NCI-H526 (cell line): ENCODE data around the gene P4HA2.

ENCODE experiments used
- DNase-seq, 2 experiments: peaks; one replicate each; lab custom pipeline; 2025; lab: John Stamatoyannopoulos, UW

The P4HA2 gene

GRCh38 chr5:132227485-132228240 is at the start of gene P4HA2:
P4HA2 (minus strand) TSS chr5:132227853; CDS start chr5:132218626, 9,227 bp downstream.
- peak in 1 of 2 experiments; percentile 68 for DNase-seq

GRCh38 chr5:132277256-132277655 is 49.6 kb upstream of the P4HA2 start:
- DNase-seq = no peak

DNA sequence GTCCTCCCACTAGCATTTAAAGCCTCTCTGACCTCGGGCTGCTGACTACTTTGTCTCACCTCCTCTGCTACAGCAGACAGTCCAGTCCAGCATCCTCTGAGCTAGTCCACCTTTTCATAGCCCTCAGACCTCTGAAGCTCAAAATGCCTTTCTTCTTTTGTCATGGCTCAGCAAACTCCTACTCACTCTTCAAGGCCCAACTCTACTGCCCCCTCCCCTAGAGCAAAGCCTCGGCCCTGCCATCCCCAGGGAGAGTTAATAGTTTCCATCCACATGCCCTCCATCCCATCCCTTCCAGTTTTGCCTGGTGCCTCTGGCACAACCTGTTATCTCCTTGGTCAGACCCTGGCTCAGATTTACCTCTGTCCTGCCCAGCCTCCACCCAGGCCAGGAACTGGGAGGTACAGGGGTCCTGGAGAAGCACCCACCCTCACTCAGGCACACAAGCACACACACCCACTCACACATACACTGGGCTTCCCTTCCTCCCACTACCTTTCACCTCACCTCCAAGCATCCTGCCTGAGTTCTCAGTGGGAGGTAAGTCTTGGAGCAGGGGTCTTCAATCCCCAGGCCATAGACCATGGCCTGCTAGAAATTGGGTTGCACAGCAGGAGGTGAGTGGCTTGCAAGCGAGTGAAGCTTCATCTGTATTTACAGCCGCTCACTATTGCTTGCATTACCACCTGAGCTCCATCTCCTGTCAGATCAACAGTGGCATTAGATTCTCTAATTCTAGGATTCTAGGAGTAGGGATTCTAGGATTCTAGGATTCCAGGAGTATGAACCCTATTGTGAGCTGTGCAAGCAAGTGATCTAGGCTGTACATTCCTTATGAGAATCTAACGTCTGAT is 47.9 kb upstream of the P4HA2 start:
- no peak for DNase-seq

GRCh38 chr5:132274050-132274792 is 46.6 kb upstream of the P4HA2 start:
- DNase-seq = no peak

DNA sequence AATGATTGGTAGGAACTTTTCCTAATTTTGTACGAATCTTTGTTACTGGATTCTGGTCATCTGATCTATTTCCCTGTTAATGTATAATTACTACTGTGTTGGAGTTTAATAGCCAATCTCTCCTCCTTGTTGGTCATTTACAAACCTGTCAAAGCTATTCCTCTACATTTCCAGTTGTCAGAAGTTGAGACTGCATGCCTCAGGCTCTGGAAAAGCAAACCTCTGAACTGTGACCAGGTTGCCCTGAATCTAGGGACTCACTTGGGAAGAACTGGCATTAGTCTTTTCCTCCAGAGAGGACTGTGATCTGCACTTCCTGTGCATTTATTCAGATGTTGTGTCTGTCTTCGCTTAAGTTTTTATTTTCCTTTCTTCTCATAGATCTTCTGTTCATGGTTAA is 46.0 kb upstream of the P4HA2 start:
- no peak for DNase-seq

- DNase-seq = peak; percentile 23 to 65
Observed at GRCh38 chr5:132272311-132273210, 44.9 kb upstream of the P4HA2 start.

DNA sequence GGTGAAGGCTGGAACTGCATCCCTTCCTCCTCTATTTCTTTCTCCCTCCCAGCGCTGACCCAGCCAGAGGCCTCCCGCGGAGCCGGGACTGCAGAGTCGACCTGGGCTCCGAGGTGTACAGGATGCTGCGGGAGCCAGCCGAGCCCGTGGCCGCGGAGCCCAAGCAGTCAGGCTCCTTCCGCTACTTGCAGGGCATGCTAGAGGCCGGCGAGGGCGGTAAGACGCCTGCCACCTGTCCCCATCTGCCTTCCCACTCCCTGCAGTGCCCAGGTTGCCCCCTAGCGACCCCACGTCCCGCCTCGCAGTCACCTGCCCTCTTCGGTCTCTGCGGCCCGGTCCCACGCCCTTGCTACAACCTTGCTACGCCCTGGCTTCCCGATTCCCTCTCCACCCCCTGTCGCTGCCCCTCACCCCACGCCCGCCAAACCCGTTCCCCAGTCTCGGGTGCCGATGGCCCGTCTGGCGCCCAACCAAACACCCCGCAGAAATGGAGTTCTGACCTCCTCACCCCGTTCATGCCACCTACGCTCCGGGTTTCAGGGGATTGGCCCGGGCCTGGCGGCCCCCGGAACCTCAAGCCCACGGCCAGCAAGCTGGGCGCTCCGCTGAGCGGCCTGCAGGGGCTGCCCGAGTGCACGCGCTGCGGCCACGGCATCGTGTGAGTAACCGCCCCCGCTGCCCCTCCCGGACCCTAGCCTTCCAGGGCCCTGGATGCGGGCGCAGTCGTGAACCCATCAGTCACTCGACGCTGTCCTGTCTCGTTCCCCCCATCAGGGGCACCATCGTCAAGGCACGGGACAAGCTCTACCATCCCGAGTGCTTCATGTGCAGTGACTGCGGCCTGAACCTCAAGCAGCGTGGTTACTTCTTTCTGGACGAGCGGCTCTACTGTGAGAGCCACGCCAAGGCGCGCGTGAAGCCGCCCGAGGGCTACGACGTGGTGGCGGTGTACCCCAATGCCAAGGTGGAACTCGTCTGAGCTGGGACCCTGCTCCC is 43.9 kb upstream of the P4HA2 start:
- DNase-seq = no peak

- no peak for DNase-seq
Observed at GRCh38 chr5:132270706-132271105, 43.1 kb upstream of the P4HA2 start.

- DNase-seq = no peak
Observed at GRCh38 chr5:132270335-132270665, 42.6 kb upstream of the P4HA2 start.

DNA sequence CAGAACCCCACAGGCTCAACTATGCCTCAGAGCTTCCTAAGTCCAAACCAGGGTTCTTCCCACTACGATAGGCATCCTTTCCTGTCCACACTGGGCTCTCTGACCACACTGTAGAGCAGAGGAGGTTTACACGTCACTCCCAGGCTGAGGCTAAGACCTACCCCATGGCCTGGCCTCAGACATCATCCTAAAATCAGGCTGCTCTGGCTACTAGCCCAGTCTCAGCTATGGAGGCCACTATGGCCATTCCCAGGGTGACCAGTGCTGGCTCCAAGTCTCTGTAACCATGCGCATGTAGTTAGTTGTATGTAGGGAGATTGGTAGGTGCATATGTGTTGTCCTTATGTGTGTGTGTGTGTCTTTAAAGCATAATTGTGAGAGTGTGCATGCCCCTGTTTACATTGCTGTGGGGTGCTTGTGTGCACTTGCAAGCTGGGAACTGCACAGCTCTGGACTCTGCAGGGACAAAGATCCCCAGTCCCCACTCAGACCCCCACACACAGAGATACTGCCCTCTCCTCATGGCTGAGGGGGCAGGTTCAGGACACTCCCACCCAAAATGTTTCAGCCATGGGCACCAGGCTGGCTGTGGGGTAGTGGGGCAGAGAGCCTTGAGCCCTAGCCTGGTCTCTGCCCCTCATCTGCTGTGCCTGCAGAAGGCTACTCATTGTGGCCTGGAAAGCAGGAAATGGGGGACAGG is 42.1 kb upstream of the P4HA2 start:
- no peak for DNase-seq

DNA sequence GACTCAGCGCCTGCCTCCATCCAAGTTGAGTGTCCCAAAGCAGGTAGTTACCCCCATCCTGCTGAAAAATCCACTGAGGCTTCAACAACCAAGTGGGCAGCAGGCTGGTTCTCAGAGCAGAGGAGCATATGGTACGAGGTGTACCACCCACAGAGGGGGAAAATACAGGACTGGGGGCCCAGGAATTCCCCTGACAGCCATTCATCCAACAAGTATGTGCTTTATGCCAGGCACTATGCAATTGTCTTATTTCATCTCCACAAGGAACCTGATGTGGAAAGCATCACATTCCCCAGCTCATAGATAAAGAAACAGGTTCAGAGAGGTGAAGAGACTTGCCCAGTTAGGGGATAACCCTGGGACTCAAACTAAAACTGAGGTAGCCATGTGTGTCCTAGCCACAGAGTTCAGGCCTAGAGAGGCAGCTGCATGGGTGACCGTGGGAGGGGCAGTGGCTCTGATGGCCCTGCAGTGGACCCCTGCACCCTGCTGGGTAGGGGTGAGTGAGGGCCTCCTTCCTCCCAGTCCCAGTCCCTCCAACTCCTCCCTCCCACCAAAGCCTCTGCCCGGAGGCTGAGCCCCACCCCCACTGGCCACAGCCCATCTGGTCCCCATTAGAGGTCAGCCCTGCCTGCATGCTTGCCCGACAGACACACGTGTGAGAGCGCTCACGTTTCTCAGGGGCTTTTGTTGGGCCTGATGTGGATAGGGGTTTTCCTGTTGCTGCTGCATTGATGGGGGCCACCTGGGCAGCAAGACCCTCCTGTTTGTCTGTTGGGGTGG is 41.3 kb upstream of the P4HA2 start:
- no peak for DNase-seq

- no peak for DNase-seq
Observed at GRCh38 chr5:132267931-132268768, 40.5 kb upstream of the P4HA2 start.

DNA sequence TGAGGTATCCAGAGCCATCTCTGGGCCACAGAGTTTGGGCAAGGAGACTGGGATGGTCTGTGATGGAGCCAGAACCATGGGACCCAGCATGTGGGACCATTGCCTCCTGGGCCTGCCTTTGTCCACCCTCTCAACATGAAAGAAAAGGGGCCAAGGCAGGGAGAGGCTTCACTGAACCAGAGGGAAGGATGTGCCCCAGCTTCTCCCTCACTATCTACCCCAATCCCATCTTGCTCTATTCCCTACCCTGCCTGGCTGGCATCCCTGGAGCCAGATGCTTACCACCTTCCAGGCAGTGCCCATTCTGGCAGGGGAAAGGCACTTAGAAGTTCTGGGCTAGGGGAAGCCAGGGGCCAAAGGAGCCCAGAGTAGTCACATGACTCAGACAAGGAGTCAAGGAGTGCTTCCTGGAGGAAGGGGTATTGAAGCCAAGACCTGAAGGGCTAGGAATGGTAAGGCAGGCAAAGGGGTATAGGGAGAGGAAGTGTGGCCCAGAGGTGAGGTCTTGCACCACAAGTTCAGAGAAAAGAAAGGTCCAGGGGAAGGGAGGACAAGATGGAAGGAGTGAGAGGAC is 39.6 kb upstream of the P4HA2 start:
- no peak for DNase-seq

DNA sequence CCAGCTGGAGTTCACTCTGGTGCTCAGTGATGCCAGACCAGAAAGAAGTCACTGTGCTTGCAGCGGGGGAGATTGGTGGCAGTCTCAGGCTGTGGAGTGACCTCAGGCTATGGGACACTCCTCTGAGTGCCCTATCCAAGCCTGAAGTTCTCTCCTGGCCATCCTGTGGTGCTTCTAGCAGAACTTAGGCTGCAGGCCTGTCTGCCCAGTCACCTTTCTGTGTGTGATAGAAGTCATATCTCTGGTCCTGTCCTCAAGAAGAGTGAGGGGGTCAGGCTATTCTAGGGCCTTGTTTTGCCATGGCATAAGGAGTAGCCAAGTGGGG is 39.1 kb upstream of the P4HA2 start:
- DNase-seq = no peak

GRCh38 chr5:132266031-132266835 is 38.6 kb upstream of the P4HA2 start:
- no peak for DNase-seq

DNA sequence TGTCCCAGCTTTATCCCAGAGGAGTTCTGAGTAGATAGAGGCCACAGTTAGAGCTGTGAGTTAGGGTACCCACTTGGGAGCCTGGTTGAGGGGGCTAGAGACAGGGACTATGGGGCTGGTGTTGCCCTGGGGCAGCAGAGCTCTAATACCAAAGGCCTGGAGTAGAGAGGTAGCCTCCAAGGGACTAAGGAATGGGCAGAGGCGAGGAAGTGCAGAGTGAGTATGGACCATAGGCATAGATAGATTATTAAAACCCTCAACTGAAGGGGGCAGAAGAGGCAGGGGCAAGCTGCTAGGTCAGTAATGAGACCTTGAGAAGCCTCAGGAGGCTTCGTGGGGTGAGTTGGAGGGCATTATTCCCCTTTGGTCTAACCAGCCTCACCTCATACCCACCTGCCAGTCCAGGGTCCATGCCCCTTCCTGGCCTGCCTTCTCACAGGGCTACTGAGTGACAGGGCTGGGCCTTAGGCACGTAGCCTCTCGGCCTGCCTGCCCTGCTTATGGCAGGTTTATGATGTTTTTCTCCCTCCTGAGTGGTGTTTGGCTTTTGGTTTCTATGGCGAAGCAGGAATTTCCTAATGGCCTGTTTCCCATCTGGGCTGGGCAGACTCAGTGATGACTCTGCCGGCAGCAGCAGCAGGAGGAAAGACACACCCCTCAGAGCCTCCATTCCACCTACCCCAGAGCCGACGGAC is 37.8 kb upstream of the P4HA2 start:
- DNase-seq = no peak
